HUES6 (cell line): ENCODE results near the gene CLRN3.

Experiments
- H3K27ac ChIP-seq: 2 replicates; pipeline ENCODE4 v1.7.0; 2013; ENCODE audit warnings: low read depth, mild to moderate bottlenecking, low read length, inconsistent platforms
- H3K27me3 ChIP-seq: 2 replicates; pipeline ENCODE4 v1.6.1; 2013; ENCODE audit warnings: low read length; ENCODE audit not compliant: control insufficient read depth, insufficient read depth
- H3K36me3 ChIP-seq: 2 replicates; pipeline ENCODE4 v1.6.1; 2013; ENCODE audit warnings: low read length; ENCODE audit not compliant: control insufficient read depth, insufficient read depth
- H3K4me1 ChIP-seq: 2 replicates; pipeline ENCODE4 v1.6.1; 2013; ENCODE audit warnings: low read length; ENCODE audit not compliant: control insufficient read depth, insufficient read depth
- H3K4me3 ChIP-seq: 2 replicates; pipeline ENCODE4 v1.5.1; 2013; ENCODE audit warnings: low read depth, low read length
- H3K9ac ChIP-seq: one replicate; pipeline ENCODE4 v1.6.1; 2013; ENCODE audit warnings: mild to moderate bottlenecking, low read length
- H3K9me3 ChIP-seq: 2 replicates; pipeline ENCODE4 v1.6.1; 2013; ENCODE audit warnings: low read depth, low read length; ENCODE audit not compliant: control insufficient read depth, insufficient read depth

Gene CLRN3

DNA sequence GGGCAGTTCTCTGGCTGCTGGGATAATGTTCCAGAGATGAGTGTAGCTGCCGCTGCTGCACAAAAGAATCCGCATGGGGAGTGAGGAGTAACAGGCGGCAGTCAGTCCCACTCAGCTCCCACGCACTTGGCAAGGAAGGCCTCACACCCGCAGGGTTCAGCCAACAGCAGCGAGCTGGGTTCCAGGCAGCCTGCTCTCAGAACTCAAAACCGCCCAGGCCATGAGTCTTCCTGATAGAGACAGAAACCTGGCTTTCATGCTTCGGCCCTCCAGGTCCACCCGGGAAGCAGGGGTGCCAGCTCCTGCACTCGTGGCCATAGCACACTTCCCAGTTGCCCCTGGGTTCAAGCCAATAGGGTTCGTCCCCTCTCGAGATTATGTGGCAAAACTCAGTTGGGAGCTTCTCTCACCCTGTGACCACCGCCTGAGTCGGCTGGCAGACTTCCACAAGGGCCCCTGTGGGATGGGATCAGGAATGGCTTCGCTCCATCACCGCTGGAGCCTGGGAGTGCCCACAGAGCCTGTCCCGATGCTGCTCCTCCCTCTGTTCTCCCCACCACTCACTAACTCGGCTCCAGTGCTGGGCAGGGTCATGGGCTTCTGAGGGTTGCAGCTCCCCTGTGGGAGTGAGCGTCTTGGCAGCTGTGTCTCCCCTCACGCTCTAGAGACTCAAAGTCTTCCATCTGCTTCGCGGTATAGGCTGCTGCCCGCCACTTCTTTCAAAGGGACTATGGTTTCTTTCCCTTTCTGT, 20.6 kb downstream of the CLRN3 start:
- Histone ChIP-seq H3K4me3 (no peak overlapping the region), H3K36me3 (no peaks in the 10 kb centered on the region), H3K27ac (no peak overlapping the region), H3K9me3 (0 out of 2 replicates have a peak, but pooled peaks cover 3% of the 10 kb centered on the region), H3K9ac (no peak overlapping the region), H3K4me1 (no peaks in the 10 kb centered on the region), H3K27me3 (no peaks in the 10 kb centered on the region)

DNA sequence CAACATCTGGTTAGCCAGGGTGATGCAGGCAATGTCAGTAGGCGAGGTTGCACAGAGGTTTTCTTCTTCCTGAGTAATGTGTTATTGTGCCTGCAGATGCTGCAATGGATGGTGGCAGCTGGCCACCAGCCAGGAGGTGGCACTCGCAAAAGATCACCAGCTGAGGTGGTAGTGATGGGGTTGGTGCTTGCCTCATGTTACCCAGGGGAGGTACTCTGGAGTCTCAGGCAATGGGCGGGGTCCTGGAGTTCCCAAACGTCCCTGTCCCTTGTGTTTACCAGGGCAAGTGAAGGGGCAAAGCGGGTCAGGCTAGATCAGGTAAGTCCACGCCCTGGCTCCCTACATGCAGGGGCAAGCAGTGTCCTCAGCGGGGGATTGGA, 21.1 kb downstream of the CLRN3 start:
- Histone ChIP-seq H3K27me3 (no peaks in the 10 kb centered on the region), H3K9me3 (0 out of 2 replicates have a peak, but pooled peaks cover 3% of the 10 kb centered on the region), H3K27ac (no peak overlapping the region), H3K9ac (no peak overlapping the region), H3K4me3 (no peak overlapping the region), H3K36me3 (no peaks in the 10 kb centered on the region), H3K4me1 (no peaks in the 10 kb centered on the region)

DNA sequence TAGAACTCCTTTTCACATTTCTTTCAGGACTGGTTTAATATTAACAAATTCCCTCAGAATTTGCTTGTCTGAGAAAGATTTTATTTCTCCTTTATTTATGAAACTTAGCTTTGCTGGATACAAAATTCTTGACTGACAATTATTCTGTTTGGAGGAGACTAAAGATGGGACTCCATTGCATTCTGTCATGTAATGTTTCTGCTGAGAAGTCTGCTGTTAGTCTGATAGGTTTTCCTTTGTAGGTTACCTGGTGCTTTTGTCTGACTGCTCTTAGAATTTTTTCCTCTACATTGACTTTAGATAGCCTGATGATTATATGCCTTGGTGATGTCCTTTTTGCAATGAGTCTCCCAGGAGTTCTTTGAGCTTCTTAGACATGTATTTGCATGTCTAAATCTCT, 23.4 kb downstream of the CLRN3 start:
- Histone ChIP-seq H3K4me1 (no peaks in the 10 kb centered on the region), H3K4me3 (no peak overlapping the region), H3K27me3 (no peaks in the 10 kb centered on the region)

DNA sequence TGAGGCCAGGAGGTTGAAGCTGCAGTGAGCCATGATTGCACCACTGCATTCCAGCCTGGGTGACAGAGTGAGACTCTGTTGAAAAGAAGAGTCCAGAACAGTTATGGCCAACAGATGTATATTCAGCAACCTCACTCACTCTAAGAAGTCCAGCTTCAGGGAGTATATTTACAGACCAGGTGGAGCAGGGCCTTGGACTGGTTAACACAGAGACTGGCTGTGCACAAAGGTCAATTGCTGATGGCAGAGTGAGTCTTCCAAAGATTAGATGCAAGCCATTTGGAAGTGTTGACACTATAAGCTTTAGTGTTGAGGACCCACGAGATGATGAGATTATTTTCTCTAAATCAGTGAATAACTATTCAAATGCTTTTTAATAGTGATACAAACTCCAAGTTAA, 24.9 kb downstream of the CLRN3 start:
- H3K27ac ChIP-seq: no peak overlapping the region
- peaks cover 19% of the 10 kb centered on the region for H3K9me3 ChIP-seq
- no peaks in the 10 kb centered on the region for H3K27me3 ChIP-seq
- no peaks in the 10 kb centered on the region for H3K4me1 ChIP-seq
- H3K36me3 ChIP-seq: no peaks in the 10 kb centered on the region
- no peak overlapping the region for H3K4me3 ChIP-seq
- no peak overlapping the region for H3K9ac ChIP-seq

More for the DNA sequence above, 23.4 kb downstream of the CLRN3 start:
- H3K9me3 ChIP-seq: peaks cover 3% of the 10 kb centered on the region; the same call in 1 of the 2 replicates
- H3K27ac ChIP-seq: no peak overlapping the region
- H3K9ac ChIP-seq: no peak overlapping the region
- no peaks in the 10 kb centered on the region for H3K36me3 ChIP-seq

DNA sequence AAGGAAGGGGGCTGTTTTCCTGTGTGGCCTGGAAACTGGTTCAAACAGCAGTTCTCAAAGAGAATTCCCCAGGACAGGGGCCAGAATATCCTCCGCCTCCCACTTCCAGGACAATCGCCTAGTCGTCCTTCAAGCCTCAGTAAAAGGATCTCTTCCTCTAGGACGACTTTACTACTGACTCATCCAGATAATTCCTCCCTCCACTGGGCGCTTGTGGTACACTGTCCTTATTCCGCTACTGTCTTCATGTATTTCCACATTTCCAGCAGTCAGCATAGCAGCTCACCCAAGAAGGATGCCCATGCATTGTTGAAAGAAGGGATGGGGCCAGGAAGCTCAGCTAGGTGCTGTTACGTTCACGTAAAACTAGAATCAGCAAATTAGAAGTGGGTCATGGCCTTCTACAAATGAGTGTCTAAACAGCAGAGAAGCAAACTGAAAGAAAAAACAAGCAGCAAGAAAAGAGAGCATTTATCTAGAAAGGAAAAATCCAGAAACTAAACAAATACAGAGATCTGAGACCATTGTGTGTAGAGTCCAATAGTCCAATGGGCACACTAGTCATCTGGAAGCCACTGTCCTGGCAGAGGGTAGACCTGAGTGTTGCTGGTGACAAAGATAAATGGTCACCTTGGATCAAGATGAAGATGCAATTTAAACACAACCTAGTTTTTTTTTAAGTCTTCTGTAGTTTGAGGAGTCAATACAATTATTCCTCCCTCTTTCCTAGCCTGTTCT, 26.3 kb downstream of the CLRN3 start:
- H3K27ac ChIP-seq: no peak overlapping the region
- H3K9me3 ChIP-seq: peaks cover 25% of the 10 kb centered on the region
- no peak overlapping the region for H3K9ac ChIP-seq
- H3K27me3 ChIP-seq: no peaks in the 10 kb centered on the region
- H3K36me3 ChIP-seq: no peaks in the 10 kb centered on the region
- H3K4me1 ChIP-seq: no peaks in the 10 kb centered on the region
- H3K4me3 ChIP-seq: no peak overlapping the region

DNA sequence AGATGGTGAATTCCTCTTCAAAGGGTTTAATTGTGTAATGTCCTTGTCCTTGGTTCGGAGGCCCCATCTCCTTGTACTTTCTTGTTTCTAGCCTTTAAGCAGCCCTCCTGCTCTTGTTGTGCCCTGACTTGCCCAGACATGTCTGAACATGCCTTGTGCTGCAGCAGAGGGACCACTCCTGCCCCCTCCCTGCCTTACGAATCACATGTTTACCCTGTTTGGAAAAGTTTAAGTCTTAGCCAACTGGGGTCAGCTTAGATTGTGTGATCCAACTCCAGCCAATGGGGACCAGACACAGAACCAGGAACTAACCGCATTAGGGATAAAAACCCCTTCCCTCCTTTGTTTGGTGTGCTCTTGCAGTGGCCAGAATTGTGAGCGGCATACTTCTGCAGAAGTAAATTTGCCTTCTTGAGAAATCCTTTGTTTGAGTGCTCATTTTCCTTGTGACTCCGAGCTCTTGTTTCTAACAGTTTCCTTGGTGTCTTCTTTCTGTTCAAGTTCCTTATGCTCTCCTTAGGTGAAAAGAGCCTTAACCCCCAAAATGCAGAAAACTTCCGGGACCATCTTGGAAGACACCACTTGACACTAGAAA, 29.4 kb downstream of the CLRN3 start:
- Histone ChIP-seq H3K27me3 (no peaks in the 10 kb centered on the region), H3K4me3 (no peak overlapping the region), H3K9ac (no peak overlapping the region), H3K27ac (no peak overlapping the region), H3K36me3 (no peaks in the 10 kb centered on the region), H3K4me1 (no peaks in the 10 kb centered on the region), H3K9me3 (peaks cover 25% of the 10 kb centered on the region)

DNA sequence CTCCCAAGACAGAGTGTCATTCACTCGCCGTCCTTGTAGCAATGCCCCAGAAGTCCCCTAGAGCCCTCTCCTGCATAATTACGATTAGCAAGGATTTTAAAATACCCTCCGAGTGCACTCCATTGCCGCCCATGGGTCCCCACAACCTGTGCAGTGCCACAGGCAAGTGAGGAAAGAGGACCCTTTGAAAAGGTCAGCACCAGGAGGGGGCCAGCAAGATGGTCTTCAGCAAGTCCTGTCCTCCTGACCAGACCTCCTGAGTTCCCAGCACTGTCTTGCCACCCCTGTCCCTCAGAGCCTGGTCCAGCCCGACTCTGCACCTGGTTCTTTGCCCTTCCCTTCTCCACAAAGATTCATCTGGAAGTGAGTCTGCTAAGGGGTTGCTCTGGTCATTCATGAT, 32.1 kb downstream of the CLRN3 start:
- Histone ChIP-seq H3K36me3 (no peaks in the 10 kb centered on the region), H3K4me1 (no peaks in the 10 kb centered on the region), H3K27me3 (no peaks in the 10 kb centered on the region), H3K9me3 (peaks cover 25% of the 10 kb centered on the region), H3K4me3 (no peak overlapping the region), H3K9ac (no peak overlapping the region), H3K27ac (no peak overlapping the region)

DNA sequence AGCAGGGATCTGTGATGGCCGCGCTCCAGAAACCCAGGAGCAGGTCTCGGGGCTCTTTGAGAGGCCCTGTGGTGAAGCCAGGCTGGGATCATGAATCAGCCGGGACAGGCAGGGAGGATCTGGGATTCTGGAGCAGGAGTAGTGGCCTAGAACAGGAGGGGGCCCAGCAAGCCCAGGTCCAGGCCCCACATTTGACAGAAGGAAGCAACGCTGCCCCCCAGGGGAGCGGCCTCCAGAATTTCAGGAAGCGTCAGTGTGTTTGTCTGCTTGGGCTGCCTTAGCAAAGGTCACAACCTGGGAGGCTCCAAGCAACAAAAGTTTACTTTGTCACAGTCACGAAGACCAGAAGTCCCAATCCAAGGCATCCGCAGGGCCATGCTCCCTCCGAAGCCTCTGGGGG, 36.8 kb downstream of the CLRN3 start:
- Histone ChIP-seq H3K27me3 (no peaks in the 10 kb centered on the region), H3K36me3 (no peaks in the 10 kb centered on the region), H3K27ac (no peak overlapping the region), H3K4me1 (0 out of 2 replicates have a peak, but pooled peaks cover 4% of the 10 kb centered on the region), H3K9ac (no peak overlapping the region), H3K9me3 (peaks cover 3% of the 10 kb centered on the region; the same call in 1 of the 2 replicates), H3K4me3 (no peak overlapping the region)

DNA sequence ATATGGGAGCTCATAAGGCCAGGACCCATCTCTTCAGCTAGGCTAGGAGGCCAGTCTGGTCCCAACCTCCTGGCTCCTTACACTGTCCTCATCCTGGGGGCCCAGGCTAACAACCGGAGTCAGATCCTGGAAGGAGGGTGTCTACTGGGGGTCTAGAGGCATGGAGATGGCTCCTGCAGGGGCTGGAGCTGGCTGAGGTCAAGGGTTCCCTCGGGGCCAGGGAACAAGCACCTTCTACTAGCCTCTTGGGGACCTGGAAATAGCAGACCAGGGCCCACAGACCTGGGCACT, 37.2 kb downstream of the CLRN3 start:
- Histone ChIP-seq H3K4me1 (0 out of 2 replicates have a peak, but pooled peaks cover 4% of the 10 kb centered on the region), H3K36me3 (no peaks in the 10 kb centered on the region), H3K9me3 (peaks cover 3% of the 10 kb centered on the region; the same call in 1 of the 2 replicates), H3K4me3 (no peak overlapping the region), H3K27ac (no peak overlapping the region), H3K27me3 (no peaks in the 10 kb centered on the region), H3K9ac (no peak overlapping the region)

DNA sequence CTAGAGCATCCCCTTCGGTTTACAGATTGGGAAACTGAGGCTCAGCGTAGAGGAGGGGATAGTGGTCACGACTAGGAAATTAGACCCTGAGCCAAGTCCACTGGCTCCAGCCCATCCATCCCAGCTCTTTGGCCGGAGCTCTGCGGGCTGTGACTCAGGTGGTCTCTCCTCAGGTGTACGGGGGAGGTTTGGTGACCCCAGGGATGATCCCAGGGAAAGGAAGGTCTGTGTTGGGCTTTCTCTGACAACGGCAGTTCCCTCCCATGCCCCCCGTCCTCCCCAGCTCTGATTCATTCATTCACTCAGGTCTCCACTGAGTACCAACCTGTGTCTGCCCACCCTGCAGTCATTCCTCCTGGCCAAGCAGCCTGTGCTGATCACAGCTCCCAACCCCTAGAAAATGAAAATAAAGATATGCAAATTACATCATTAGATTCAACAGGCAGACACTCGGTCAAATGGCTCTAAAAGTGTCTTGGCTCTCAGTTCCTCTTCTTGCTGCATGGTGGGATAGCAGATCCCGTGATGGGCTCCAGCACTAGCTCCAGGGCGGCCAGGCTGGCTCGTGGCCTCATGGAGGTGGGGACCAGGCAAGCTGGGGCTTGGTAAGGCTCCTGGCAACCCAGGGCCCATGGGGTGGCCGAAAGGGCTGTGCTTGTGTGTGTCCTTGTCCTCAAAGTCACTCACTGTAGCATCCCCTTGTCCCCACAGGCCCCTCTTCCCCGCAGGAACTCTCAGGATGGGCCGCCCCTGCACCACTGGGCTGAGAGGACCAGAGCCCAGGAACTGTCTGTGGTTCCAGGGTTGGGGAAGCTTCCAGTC, 37.8 kb downstream of the CLRN3 start:
- no peak overlapping the region for H3K4me3 ChIP-seq
- H3K4me1 ChIP-seq: 0 out of 2 replicates have a peak, but pooled peaks cover 4% of the 10 kb centered on the region
- H3K9me3 ChIP-seq: peaks cover 3% of the 10 kb centered on the region; the same call in 1 of the 2 replicates
- H3K36me3 ChIP-seq: no peaks in the 10 kb centered on the region
- no peak overlapping the region for H3K9ac ChIP-seq
- H3K27me3 ChIP-seq: no peaks in the 10 kb centered on the region
- H3K27ac ChIP-seq: no peak overlapping the region
